Measurements from ENCODE around the gene SYDE2. TPM values are rescaled to one million over a fixed set of nuclear protein-coding genes. Genes with fewer than 3 reads are reported as not detected.
"Not testable (repeated sequence)": the region's sequence is repeated elsewhere in the genome, so short reads cannot be mapped to it uniquely, and the experiment has no call there.

The SYDE2 gene
- total RNA-seq, 2 donors from 2014 or later = 11.0 to 14.1 TPM

GRCh38 chr1:85149805-85150204, 51.0 kb downstream of the SYDE2 start:
- H3K4me3 ChIP-seq (ENCODE audit: low read length) = no peak overlapping the region
- H3K27ac ChIP-seq (ENCODE audit: low read depth, low read length) = no peak overlapping the region
- H3K36me3 ChIP-seq (ENCODE audit: control insufficient read depth, insufficient read depth, low read length) = no peaks in the 10 kb centered on the region
- Mint-ChIP-seq H3K9me3 (no peaks in the 10 kb centered on the region), H3K4me3 (no peak overlapping the region), H3K27me3 (ENCODE audit: insufficient read depth) (no peaks in the 10 kb centered on the region), H3K27ac (no peak overlapping the region), H3K36me3 (ENCODE audit: low read depth) (no peaks in the 10 kb centered on the region), H3K4me1 (peaks cover 18% of the 10 kb centered on the region)
- H3K9me3 ChIP-seq (ENCODE audit: control insufficient read depth, low read length) = no peaks in the 10 kb centered on the region
- H3K27me3 ChIP-seq (ENCODE audit: control insufficient read depth, insufficient read depth, low read length, poor library complexity, severe bottlenecking) = no peaks in the 10 kb centered on the region
- H3K9ac ChIP-seq (ENCODE audit: extremely low read depth, low read length, poor library complexity, severe bottlenecking) = no peak overlapping the region
- TF ChIP-seq, protein P1, sequence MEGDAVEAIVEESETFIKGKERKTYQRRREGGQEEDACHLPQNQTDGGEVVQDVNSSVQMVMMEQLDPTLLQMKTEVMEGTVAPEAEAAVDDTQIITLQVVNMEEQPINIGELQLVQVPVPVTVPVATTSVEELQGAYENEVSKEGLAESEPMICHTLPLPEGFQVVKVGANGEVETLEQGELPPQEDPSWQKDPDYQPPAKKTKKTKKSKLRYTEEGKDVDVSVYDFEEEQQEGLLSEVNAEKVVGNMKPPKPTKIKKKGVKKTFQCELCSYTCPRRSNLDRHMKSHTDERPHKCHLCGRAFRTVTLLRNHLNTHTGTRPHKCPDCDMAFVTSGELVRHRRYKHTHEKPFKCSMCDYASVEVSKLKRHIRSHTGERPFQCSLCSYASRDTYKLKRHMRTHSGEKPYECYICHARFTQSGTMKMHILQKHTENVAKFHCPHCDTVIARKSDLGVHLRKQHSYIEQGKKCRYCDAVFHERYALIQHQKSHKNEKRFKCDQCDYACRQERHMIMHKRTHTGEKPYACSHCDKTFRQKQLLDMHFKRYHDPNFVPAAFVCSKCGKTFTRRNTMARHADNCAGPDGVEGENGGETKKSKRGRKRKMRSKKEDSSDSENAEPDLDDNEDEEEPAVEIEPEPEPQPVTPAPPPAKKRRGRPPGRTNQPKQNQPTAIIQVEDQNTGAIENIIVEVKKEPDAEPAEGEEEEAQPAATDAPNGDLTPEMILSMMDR (conservative IDR thresholded peaks at IDR 0.05) = no peak
- DNase-seq = no peak
- WGBS, 2 experiments (ENCODE audit: insufficient coverage in 1 of 2, insufficient read length in 1 of 2) = 92% methylated on average over 2 of the region's 2 CpGs; no CpG with 5 or more reads in 1 of the 2 experiments
- no peaks in the 10 kb centered on the region for H3K4me1 ChIP-seq (ENCODE audit: control insufficient read depth, insufficient read depth, low read length)

DNA sequence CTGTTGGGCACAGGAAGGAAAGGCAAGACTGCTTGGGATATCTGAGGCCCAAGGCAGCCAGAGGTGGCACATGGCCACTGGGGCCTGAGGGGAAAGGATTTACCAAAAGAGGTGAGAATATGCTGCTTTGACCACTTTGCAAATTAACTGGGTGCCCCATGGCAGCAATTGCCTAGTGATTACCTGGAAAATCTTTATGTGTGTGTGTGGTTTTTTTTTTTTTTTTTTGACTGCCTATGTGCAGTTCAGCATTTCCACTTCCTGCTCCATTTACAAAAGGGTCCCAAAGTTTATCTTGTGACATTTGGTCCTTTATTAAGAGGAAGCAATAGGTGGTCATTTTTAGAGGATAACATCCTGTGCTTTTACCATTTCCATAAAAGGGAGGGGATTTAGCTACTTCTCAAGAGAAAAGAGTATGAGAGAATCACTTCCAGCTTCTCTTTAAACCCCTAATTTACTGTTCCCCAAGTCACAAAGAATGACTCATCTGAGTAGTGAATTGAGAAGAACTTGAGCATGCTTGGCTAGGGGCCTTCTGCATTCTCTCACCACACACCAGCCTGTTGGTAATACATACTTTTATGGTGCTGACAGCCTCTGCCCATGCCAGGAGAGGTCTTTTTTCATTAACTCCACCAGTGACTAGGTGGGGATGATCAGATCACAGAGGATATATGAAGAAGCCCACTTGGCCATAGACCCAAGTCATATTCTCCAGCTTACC, 52.1 kb downstream of the SYDE2 start:
- H3K27ac Mint-ChIP-seq = no peak overlapping the region
- no peak overlapping the region for H3K4me3 Mint-ChIP-seq
- H3K27me3 ChIP-seq (ENCODE audit: control insufficient read depth, insufficient read depth, low read length, poor library complexity, severe bottlenecking) = no peaks in the 10 kb centered on the region

GRCh38 chr1:85146972-85147359, 53.9 kb downstream of the SYDE2 start:
- TF ChIP-seq, protein P1 (conservative IDR thresholded peaks at IDR 0.05) = peak; percentile 65
- Mint-ChIP-seq H3K27ac (no peak overlapping the region), H3K36me3 (ENCODE audit: low read depth) (no peaks in the 10 kb centered on the region), H3K9me3 (no peaks in the 10 kb centered on the region), H3K27me3 (ENCODE audit: insufficient read depth) (no peaks in the 10 kb centered on the region), H3K4me1 (peaks cover 25% of the 10 kb centered on the region), H3K4me3 (no peak overlapping the region)
- Histone ChIP-seq H3K36me3 (ENCODE audit: control insufficient read depth, insufficient read depth, low read length) (no peaks in the 10 kb centered on the region), H3K27ac (ENCODE audit: low read depth, low read length) (no peak overlapping the region), H3K27me3 (ENCODE audit: control insufficient read depth, insufficient read depth, low read length, poor library complexity, severe bottlenecking) (no peaks in the 10 kb centered on the region), H3K4me1 (ENCODE audit: control insufficient read depth, insufficient read depth, low read length) (no peaks in the 10 kb centered on the region), H3K9ac (ENCODE audit: extremely low read depth, low read length, poor library complexity, severe bottlenecking) (no peak overlapping the region), H3K4me3 (ENCODE audit: low read length) (no peak overlapping the region), H3K9me3 (ENCODE audit: control insufficient read depth, low read length) (no peaks in the 10 kb centered on the region)
- DNase-seq = no peak

More for the DNA sequence above, 52.1 kb downstream of the SYDE2 start:
- no peaks in the 10 kb centered on the region for H3K9me3 Mint-ChIP-seq
- H3K9me3 ChIP-seq (ENCODE audit: control insufficient read depth, low read length) = no peaks in the 10 kb centered on the region
- H3K27ac ChIP-seq (ENCODE audit: low read depth, low read length) = no peak overlapping the region
- no peaks in the 10 kb centered on the region for H3K4me1 ChIP-seq (ENCODE audit: control insufficient read depth, insufficient read depth, low read length)
- no peak for DNase-seq
- H3K27me3 Mint-ChIP-seq (ENCODE audit: insufficient read depth) = no peaks in the 10 kb centered on the region
- no peak overlapping the region for H3K9ac ChIP-seq (ENCODE audit: extremely low read depth, low read length, poor library complexity, severe bottlenecking)
- H3K36me3 Mint-ChIP-seq (ENCODE audit: low read depth) = no peaks in the 10 kb centered on the region
- no peak overlapping the region for H3K4me3 ChIP-seq (ENCODE audit: low read length)
- TF ChIP-seq, protein P1 (conservative IDR thresholded peaks at IDR 0.05) = no peak
- no peaks in the 10 kb centered on the region for H3K36me3 ChIP-seq (ENCODE audit: control insufficient read depth, insufficient read depth, low read length)
- peaks cover 25% of the 10 kb centered on the region for H3K4me1 Mint-ChIP-seq

DNA sequence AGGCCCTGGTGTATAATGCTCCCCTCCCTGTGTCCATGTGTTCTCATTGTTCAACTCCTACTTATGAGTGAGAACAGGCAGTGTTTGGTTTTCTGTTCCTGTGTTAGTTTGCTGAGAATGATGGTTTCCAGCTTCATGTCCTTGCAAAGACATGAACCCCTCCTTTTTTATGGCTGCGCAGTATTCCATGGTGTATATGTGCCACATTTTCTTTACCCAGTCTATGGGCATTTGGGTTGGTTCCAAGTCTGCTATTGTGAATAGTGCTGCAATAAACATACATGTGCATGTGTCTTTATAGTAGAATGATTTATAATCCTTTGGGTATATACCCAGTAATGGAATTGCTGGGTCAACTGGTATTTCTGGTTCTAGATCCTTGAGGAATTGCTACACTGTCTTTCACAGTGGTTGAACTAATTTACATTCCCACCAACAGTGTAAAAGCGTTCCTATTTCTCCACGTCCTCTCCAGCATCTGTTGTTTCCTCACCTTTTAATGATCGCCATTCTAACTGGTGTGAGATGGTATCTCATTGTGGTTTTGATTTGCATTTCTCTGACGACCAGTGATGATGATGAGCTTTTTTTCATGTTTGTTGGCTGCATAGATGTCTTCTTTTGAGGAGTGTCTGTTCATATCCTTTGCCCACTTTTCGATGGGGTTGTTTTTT, 54.4 kb downstream of the SYDE2 start:
- not testable (repeated sequence) for H3K9me3 ChIP-seq (ENCODE audit: control insufficient read depth, low read length); H3K36me3 ChIP-seq (ENCODE audit: control insufficient read depth, insufficient read depth, low read length); H3K4me1 ChIP-seq (ENCODE audit: control insufficient read depth, insufficient read depth, low read length); H3K27ac ChIP-seq (ENCODE audit: low read depth, low read length); H3K4me3 ChIP-seq (ENCODE audit: low read length); H3K27me3 Mint-ChIP-seq (ENCODE audit: insufficient read depth); H3K4me3 Mint-ChIP-seq; H3K27ac Mint-ChIP-seq; DNase-seq; H3K9me3 Mint-ChIP-seq; H3K9ac ChIP-seq (ENCODE audit: extremely low read depth, low read length, poor library complexity, severe bottlenecking); H3K36me3 Mint-ChIP-seq (ENCODE audit: low read depth); H3K27me3 ChIP-seq (ENCODE audit: control insufficient read depth, insufficient read depth, low read length, poor library complexity, severe bottlenecking)
- peaks cover 25% of the 10 kb centered on the region for H3K4me1 Mint-ChIP-seq
- 87 to 91% methylated on average over 4 to 6 of the region's 6 CpGs for WGBS, 2 experiments (ENCODE audit: insufficient coverage in 1 of 2, insufficient read length in 1 of 2)

Data from endodermal cell (in vitro differentiated cells).